KBM-7 (cell line): Measurements from ENCODE around the gene HRC.
"Not testable (repeated sequence)": the region's sequence is repeated elsewhere in the genome, so short reads cannot be mapped to it uniquely, and the experiment has no call there.

Experiments used
- DNase-seq: peaks from one replicate; pipeline ENCODE4 v3.0.0-alpha.2; 2015
- in situ Hi-C: fragments of 300-500 bp; cut with MboI; formaldehyde crosslinking; loops from 2 replicates; pipeline ENCODE4 v1.14.3; 2020; ENCODE audit warnings: low sequenced_read_pairs, low pct_unique_long_range_greater_than_20kb, mixed read lengths

The HRC gene, protein sequence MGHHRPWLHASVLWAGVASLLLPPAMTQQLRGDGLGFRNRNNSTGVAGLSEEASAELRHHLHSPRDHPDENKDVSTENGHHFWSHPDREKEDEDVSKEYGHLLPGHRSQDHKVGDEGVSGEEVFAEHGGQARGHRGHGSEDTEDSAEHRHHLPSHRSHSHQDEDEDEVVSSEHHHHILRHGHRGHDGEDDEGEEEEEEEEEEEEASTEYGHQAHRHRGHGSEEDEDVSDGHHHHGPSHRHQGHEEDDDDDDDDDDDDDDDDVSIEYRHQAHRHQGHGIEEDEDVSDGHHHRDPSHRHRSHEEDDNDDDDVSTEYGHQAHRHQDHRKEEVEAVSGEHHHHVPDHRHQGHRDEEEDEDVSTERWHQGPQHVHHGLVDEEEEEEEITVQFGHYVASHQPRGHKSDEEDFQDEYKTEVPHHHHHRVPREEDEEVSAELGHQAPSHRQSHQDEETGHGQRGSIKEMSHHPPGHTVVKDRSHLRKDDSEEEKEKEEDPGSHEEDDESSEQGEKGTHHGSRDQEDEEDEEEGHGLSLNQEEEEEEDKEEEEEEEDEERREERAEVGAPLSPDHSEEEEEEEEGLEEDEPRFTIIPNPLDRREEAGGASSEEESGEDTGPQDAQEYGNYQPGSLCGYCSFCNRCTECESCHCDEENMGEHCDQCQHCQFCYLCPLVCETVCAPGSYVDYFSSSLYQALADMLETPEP

DNA sequence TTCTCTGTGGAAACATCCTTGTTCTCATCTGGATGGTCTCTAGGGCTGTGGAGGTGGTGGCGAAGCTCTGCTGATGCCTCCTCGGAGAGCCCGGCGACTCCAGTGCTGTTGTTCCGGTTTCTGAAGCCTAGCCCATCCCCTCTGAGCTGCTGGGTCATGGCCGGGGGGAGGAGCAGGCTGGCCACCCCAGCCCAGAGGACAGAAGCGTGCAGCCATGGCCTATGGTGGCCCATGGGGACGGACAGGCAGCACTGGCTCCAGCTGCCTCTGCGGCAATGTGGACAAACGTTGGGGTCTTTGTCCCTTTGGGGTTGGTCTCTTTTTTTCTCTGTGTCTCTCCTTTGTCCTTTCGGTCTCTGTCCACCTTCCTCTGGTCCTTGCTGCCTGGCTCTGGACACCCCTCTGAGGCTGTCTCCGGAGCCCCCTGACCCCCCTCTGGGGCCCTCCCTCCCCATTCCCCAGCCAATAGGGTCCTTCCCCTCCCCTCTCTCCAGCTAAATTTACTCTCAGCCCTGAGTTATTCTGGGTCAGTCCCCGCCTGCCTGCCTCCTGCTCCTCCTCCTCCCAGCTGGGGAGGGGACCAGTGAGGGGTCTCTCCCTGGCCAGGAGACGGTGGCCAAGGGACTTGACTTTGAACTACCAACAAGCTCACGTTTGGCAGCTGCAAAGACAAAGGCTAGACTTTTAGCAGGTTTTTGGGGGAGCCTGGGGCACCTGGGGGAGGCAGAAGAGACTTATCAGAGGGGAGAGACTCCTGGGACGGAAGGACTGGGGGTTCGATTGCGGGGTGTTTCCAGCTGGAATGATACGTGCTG lies at the start of gene HRC:
Gene HRC, minus strand, starts transcription at position 392 of the 815 bp plus-strand sequence. Its CDS starts 159 bp downstream, at position 233.
- in situ Hi-C loops, result no loop called here
- DNase-seq, result no peak

DNA sequence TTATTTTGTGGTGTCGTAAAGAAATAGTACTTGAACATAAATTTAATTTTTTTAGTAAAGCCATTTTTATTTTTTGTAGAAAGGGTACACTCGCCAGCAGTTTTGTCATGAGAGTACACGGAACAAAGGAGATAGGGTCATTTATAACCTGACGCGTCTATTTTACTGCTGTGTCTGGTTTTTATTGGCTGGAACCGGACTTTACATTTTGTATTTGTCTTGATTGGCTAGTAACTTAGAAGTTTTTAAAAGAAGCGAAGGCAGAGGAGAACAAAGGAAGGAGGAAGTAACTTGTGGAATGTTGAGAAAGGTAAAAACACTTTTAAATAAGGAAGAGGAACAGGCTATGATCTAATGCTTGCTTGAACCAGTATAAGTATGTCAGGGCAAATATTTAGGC lies 45.8 kb upstream of the HRC start:
- DNase-seq, result no peak
- in situ Hi-C loops, result no loop called here

DNA sequence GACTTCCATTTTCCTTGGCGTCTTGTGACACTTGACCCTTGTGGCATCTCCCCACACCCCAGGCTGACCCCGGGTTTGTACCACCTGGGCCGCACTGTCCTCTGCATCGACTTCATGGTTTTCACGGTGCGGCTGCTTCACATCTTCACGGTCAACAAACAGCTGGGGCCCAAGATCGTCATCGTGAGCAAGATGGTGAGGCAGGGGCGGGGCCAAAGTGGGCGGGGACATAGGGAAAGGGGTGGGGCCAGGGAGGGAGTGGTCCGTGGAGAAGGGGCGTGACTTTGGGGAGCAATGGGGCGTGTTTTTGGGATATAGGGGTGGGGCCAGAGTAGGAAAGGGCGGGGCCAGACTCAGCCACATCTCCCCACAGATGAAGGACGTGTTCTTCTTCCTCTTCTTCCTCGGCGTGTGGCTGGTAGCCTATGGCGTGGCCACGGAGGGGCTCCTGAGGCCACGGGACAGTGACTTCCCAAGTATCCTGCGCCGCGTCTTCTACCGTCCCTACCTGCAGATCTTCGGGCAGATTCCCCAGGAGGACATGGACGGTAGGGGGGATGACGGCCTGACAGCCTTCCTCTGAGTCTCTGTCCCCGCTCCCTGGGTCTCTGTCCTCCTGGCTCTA lies 45.2 kb upstream of the HRC start:
- DNase-seq, result no peak
- in situ Hi-C loops, result no loop called here

DNA sequence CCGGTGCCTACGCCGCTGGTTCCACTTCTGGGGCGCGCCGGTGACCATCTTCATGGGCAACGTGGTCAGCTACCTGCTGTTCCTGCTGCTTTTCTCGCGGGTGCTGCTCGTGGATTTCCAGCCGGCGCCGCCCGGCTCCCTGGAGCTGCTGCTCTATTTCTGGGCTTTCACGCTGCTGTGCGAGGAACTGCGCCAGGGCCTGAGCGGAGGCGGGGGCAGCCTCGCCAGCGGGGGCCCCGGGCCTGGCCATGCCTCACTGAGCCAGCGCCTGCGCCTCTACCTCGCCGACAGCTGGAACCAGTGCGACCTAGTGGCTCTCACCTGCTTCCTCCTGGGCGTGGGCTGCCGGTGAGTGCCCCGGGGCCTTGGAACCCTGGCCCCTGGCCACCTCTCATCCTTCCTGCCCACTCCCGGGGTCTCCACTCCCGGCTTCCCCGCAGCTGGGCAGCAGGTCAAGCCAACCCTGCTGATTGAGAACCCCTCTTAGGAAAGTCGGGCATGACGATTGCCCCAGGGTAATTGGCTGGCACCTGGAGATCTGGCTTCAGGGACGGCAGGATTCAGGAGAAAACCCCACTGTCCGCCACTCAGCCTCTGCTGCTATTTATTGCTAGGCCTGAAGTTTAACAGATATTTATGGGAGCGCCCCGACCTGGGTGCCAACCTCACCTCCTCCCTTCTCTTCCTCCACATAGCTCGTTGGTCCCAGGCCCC lies 41.5 kb upstream of the HRC start:
- DNase-seq, result no peak
- in situ Hi-C loops, result no loop called here

DNA sequence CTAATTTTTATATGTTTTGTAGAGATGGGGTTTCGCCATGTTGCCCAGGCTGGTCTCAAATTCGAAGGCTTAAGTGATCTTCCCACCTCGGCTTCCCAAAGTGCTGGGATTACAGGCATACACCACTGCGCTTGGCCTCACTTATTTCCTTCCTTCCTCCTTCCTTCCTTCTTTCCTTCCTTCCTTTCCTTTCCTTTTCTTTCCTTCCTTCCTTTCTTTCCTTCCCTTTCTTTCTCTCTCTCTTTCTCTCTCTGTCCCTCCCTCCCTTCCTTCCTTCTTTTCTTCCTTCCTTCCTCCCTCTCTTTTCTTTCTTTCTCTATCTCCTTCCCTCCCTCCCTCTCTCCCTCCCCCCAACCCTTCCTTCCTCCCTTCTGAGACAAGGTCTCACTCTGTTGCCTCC lies 39.2 kb upstream of the HRC start:
- no peak for DNase-seq
- in situ Hi-C loops, result no loop called here

DNA sequence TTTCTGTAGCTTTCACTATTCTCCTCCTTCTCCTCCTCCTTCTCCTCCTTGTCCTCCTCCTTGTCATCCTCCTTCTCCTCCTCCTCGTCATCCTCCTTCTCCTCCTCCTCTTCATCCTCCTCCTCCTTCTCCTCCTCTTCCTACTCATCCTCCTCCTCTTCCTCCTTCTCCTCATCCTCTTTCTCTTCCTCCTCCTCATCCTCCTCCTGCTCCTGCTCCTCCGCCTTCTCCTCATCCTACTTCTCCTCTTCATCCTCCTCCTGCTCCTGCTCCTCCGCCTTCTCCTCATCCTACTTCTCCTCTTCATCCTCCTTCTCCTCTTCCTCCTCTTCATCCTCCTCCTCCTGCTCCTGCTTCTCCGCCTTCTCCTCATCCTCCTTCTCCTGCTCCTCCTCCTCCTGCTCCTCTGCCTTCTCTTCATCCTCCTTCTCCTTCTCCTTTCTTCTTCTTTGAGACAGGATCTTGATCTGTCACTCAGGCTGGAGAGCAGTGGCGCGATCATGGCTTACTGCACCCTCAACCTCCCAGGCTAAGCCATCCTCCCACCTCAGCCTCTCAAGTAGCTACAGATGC lies 38.7 kb upstream of the HRC start:
- no peak for DNase-seq
- in situ Hi-C loops, result no loop called here

DNA sequence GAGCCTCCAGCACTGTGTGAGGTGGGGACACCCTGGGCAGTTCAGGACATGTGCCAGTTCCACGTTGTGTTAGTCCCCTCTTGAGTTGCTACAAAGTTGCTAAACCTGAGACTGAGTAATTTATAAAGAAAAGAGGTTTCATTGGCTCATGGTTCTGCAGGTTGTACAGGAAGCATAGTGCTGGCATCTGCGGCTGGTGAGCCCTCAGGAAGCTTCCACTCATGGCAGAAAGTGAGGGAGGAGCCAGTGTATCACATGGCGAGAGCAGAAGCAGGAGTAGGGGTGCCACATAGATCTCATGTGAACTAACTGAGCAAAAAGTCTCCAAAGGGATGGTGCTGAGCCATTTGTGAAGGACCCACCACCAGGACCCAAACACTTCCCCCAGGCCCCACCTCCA lies 35.6 kb upstream of the HRC start:
- DNase-seq, result no peak
- in situ Hi-C loops, result no loop called here

DNA sequence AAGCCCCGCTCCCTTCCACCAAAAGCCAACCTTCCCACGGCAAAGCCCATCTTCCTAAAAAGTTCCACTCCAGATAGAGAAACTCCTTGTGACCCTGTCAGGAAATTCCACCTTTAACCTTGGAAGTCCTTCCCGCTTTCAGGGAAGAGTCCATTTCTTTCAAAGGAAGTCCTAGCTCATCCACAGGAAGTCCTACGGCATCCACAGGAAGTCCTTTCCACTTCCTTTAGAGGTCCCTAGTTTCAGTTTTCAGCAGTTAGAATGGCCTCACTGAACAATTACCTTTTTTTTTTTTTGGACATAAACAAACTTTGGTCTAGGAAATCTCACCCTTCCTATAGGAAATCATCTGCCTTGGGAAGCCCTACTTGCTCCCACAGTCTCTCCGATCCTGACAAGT lies 34.1 kb upstream of the HRC start:
- in situ Hi-C loops, result no loop called here
- DNase-seq, result no peak

DNA sequence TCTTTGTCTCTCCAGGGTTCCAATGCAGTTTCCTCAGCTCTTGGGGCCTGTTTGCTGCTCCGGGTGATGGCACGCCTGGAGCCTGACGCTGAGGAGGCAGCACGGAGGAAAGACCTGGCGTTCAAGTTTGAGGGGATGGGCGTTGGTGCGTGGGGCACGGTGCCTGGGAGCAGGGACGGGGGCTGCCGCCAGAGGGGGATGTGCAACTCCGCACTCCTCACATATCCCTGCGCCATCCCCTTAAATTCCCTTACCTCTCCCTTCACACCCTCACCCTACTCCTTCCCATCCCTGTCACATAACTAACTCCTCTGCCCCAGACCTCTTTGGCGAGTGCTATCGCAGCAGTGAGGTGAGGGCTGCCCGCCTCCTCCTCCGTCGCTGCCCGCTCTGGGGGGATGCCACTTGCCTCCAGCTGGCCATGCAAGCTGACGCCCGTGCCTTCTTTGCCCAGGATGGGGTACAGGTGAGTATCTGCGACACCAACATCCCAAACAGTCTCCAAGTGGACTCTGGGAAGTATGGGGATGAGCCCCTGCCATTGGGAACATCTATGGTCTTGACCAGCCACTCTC lies 33.5 kb upstream of the HRC start:
- DNase-seq, result no peak
- in situ Hi-C loops, result no loop called here

DNA sequence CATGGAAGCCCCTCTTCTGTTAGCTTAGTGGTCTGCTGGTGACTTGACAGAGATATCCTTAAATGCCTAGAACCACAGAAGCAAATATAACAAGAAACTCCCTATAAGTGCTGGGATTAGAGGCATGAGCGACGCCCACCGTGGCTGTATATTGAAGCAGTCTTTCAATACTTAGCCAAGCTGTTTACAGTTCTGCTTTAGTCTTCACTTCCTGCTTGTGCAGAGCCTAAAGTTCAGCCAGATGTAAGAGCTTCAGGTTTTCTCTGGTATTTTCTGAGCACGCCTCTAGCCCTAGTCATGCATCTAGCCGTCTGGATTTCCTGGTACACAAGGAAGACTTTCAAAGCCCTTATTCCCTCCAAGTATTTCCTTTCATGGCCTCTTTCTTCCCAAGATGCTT lies 30.9 kb upstream of the HRC start:
- in situ Hi-C loops, result no loop called here
- no peak for DNase-seq

DNA sequence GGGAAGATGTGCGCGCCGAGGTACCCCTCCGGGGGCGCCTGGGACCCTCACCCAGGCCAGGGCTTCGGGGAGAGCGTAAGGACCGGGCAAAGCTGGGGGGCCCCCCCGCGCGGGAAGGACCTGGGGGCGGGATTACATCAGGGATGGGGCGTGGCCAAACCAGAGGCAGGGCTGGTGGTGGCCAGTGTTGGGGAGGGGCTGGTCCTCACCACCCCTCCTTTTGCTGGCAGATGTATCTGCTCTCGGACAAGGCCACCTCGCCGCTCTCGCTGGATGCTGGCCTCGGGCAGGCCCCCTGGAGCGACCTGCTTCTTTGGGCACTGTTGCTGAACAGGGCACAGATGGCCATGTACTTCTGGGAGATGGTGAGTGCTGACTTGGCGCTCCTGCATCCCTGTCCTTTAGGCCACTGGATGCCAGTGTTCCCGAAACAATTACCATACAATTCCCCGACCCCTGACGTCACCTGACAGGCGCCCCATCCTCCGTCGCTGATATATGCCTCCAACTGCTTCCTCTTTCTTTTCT lies 27.7 kb upstream of the HRC start:
- in situ Hi-C loops, result no loop called here
- DNase-seq, result no peak

DNA sequence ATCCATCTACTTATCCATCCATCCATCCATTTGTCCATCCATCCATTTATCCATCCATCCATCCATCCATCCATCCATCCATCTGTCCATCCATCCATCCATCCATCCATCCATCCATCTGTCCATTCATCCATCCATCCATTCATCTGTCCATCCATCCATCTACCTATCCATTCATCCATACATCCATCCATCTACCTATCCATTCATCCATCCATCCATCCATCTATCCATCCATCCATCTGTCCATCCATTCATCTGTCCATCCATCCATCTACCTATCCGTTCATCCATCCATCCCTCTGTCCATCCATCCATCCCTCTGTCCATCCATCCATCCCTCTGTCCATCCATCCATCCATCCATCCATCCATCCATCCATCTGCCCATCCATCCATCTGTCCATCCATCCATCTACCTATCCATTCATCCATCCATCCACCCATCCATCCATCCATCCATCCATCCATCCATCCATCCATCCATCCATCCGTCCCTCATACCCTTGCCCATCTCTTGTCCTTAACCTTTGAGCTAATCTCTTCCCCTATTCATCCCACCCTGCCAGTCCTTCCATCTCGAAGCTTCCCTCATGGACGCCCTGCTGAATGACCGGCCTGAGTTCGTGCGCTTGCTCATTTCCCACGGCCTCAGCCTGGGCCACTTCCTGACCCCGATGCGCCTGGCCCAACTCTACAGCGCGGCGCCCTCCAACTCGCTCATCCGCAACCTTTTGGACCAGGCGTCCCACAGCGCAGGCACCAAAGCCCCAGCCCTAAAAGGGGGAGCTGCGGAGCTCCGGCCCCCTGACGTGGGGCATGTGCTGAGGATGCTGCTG lies 27.0 kb upstream of the HRC start:
- in situ Hi-C loops, DNase-seq: not testable (repeated sequence)

DNA sequence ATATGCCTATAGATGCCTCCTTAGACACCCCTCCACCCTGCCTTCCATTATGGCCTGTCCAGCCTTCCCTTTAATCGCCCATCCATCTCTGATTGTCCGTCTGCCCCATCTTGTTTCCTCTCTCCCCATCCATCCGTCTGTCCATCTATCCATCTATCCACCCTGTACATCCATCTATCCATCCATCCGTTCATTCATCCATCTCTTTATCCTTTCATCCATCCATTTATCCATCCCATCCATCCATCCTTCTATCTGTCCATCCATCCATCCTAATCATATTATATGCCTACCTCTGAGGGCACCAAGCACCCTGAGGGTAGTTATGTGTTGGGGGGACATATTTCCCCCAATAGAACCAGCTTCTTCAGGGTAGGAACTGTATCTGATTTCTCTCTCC lies 25.5 kb upstream of the HRC start:
- in situ Hi-C loops, result no loop called here
- DNase-seq, result no peak

DNA sequence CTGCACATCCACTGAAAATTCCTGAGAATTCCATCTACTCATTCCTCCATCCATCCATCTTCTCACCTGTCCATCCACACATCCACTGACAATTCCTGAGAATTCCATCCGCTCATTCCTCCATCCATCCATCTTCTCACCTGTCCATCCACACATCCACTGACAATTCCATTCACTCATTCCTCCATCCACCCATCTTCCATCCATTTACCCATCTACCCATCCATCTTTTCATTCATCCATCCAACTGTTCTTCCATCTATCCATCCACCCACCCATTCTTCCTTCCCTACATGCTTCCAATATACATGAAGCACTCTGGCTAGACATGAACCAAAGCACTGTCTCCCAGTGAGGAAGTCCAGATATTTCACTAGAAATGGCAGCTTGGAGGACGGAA lies 18.0 kb upstream of the HRC start:
- DNase-seq, result no peak
- in situ Hi-C loops, result no loop called here

DNA sequence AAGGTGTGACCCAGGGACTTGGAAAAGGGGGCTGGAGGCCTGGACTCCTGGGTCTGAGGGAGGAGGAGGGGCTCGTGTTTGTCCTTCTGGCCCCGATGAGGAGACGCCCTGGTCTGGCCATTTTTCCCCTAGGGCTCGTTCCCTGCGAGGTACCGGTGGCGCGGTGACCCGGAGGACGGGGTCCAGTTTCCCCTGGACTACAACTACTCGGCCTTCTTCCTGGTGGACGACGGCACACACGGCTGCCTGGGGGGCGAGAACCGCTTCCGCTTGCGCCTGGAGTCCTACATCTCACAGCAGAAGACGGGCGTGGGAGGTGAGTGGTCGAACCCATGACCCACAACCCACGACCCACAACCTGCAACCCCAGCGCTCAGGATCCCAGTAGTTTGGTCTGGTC lies 13.2 kb upstream of the HRC start:
- in situ Hi-C loops, result no loop called here
- DNase-seq, result no peak

DNA sequence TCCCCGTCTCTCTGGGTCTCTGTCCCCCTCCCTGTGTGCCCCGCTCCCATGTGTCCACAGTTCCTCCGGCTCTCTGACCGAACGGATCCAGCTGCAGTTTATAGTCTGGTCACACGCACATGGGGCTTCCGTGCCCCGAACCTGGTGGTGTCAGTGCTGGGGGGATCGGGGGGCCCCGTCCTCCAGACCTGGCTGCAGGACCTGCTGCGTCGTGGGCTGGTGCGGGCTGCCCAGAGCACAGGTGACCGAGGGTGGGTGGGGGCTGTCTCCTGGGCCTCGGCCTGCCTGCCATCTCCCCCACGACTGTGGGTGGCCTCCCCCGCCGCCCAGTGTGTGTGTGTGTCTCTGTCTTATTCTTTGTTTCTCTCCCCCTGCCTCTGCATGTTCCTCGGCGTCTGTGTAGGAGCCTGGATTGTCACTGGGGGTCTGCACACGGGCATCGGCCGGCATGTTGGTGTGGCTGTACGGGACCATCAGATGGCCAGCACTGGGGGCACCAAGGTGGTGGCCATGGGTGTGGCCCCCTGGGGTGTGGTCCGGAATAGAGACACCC lies 12.7 kb upstream of the HRC start:
- no peak for DNase-seq
- in situ Hi-C loops, result no loop called here

DNA sequence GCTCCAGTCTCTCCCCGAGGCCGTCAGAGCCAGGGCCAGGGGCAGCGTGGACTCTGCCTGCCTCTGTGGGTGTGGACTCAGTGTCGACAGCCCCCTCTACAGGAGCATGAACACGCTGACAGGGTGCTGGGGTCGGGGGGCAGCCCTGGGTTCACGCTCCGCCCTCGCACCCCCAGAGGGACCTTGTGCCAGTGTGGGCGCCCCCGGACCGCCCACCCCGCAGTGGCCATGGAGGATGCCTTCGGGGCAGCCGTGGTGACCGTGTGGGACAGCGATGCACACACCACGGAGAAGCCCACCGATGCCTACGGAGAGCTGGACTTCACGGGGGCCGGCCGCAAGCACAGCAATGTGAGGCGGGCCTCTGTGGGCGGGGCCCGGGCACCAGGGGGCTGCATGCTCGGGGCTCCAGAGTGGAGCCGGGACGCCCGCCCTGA lies 10.7 kb upstream of the HRC start:
- in situ Hi-C loops, result no loop called here
- no peak for DNase-seq
